ENCODE results near the gene TXNDC16.
"Not testable (repeated sequence)": the region's sequence is repeated elsewhere in the genome, so short reads cannot be mapped to it uniquely, and the experiment has no call there.

The TXNDC16 gene

GRCh38 chr14:52514046-52514811 is 38.1 kb downstream of the TXNDC16 start:
- H3K9me3 Mint-ChIP-seq = no peaks in the 10 kb centered on the region
- ATAC-seq (replicated peaks) = no peak
- no peak overlapping the region for H3K4me3 Mint-ChIP-seq
- no peaks in the 10 kb centered on the region for H3K4me1 Mint-ChIP-seq
- DNase-seq = no peak
- H3K27me3 Mint-ChIP-seq = no peaks in the 10 kb centered on the region
- no peak overlapping the region for H3K27ac Mint-ChIP-seq
- H3K36me3 Mint-ChIP-seq = no peaks in the 10 kb centered on the region

GRCh38 chr14:52513249-52513648 is 39.1 kb downstream of the TXNDC16 start:
- Mint-ChIP-seq H3K36me3 (peaks cover 2 to 4% of the 10 kb centered on the region in 2 donors), H3K4me3 (no peak overlapping the region), H3K27ac (no peak overlapping the region), H3K4me1 (no peaks in the 10 kb centered on the region), H3K9me3 (no peaks in the 10 kb centered on the region), H3K27me3 (no peaks in the 10 kb centered on the region)
- DNase-seq (no peak), ATAC-seq (replicated peaks) (no peak)

- Mint-ChIP-seq H3K4me3 (no peak overlapping the region), H3K36me3 (peaks cover 26 to 40% of the 10 kb centered on the region in 2 donors), H3K27me3 (no peaks in the 10 kb centered on the region), H3K27ac (no peak overlapping the region), H3K9me3 (peaks cover 9 to 10% of the 10 kb centered on the region in 2 donors), H3K4me1 (no peaks in the 10 kb centered on the region)
- DNase-seq = no peak
- no peak for ATAC-seq (replicated peaks)
Measured at GRCh38 chr14:52494444-52494843, 57.9 kb downstream of the TXNDC16 start.

GRCh38 chr14:52485350-52485960 is 66.8 kb downstream of the TXNDC16 start:
- no peak for DNase-seq
- no peaks in the 10 kb centered on the region for H3K27me3 Mint-ChIP-seq
- ATAC-seq (replicated peaks) = no peak
- no peaks in the 10 kb centered on the region for H3K9me3 Mint-ChIP-seq
- H3K27ac Mint-ChIP-seq = no peak overlapping the region
- H3K4me1 Mint-ChIP-seq = no peaks in the 10 kb centered on the region
- H3K36me3 Mint-ChIP-seq = peaks cover 3 to 4% of the 10 kb centered on the region in 2 donors
- H3K4me3 Mint-ChIP-seq = no peak overlapping the region

GRCh38 chr14:52481864-52482263 is 70.4 kb downstream of the TXNDC16 start:
- Mint-ChIP-seq H3K4me3 (no peak overlapping the region), H3K36me3 (peaks cover 19 to 34% of the 10 kb centered on the region in 2 donors)
- ATAC-seq (replicated peaks) = no peak

GRCh38 chr14:52473557-52473956 is 78.7 kb downstream of the TXNDC16 start:
- no peaks in the 10 kb centered on the region for H3K4me1 Mint-ChIP-seq
- H3K9me3 Mint-ChIP-seq = peaks cover 8 to 9% of the 10 kb centered on the region in 2 donors
- H3K27me3 Mint-ChIP-seq = no peaks in the 10 kb centered on the region
- H3K36me3 Mint-ChIP-seq = peaks cover 22 to 37% of the 10 kb centered on the region in 2 donors
- no peak overlapping the region for H3K27ac Mint-ChIP-seq
- ATAC-seq (replicated peaks) = no peak
- H3K4me3 Mint-ChIP-seq = no peak overlapping the region
- no peak for DNase-seq

More at GRCh38 chr14:52481864-52482263, 70.4 kb downstream of the TXNDC16 start:
- Mint-ChIP-seq H3K4me1 (no peaks in the 10 kb centered on the region), H3K9me3 (peaks cover 0 to 6% of the 10 kb centered on the region in 2 donors), H3K27ac (no peak overlapping the region), H3K27me3 (no peaks in the 10 kb centered on the region)
- DNase-seq = no peak

GRCh38 chr14:52472728-52473127 is 79.6 kb downstream of the TXNDC16 start:
- Mint-ChIP-seq H3K9me3 (peaks cover 8 to 9% of the 10 kb centered on the region in 2 donors), H3K4me1 (no peaks in the 10 kb centered on the region), H3K4me3 (no peak overlapping the region), H3K36me3 (peaks cover 21 to 30% of the 10 kb centered on the region in 2 donors), H3K27ac (no peak overlapping the region), H3K27me3 (no peaks in the 10 kb centered on the region)
- no peak for DNase-seq
- ATAC-seq (replicated peaks) = no peak

GRCh38 chr14:52472251-52472650 is 80.1 kb downstream of the TXNDC16 start:
- DNase-seq; H3K4me3 Mint-ChIP-seq; ATAC-seq (replicated peaks); H3K27me3 Mint-ChIP-seq; H3K4me1 Mint-ChIP-seq; H3K27ac Mint-ChIP-seq; H3K9me3 Mint-ChIP-seq: not testable (repeated sequence)
- peaks cover 20 to 29% of the 10 kb centered on the region in 2 donors for H3K36me3 Mint-ChIP-seq

GRCh38 chr14:52467515-52468266 is 84.6 kb downstream of the TXNDC16 start:
- DNase-seq (no peak), ATAC-seq (replicated peaks) (no peak)
- Mint-ChIP-seq H3K9me3 (no peaks in the 10 kb centered on the region), H3K27ac (no peak overlapping the region), H3K27me3 (no peaks in the 10 kb centered on the region), H3K4me1 (no peaks in the 10 kb centered on the region), H3K36me3 (peaks cover 6 to 8% of the 10 kb centered on the region in 2 donors), H3K4me3 (no peak overlapping the region)

- Mint-ChIP-seq H3K4me3 (no peak overlapping the region), H3K27ac (no peak overlapping the region), H3K4me1 (no peaks in the 10 kb centered on the region), H3K9me3 (peaks cover 0 to 2% of the 10 kb centered on the region in 2 donors), H3K27me3 (no peaks in the 10 kb centered on the region), H3K36me3 (peaks cover 21% of the 10 kb centered on the region in 2 donors)
- ATAC-seq (replicated peaks) = no peak
- no peak for DNase-seq
Measured at GRCh38 chr14:52464175-52464574, 88.1 kb downstream of the TXNDC16 start.

GRCh38 chr14:52463375-52463774 is 88.9 kb downstream of the TXNDC16 start:
- DNase-seq = no peak
- no peak overlapping the region for H3K4me3 Mint-ChIP-seq
- H3K9me3 Mint-ChIP-seq = peaks cover 0 to 4% of the 10 kb centered on the region in 2 donors
- no peak overlapping the region for H3K27ac Mint-ChIP-seq
- no peaks in the 10 kb centered on the region for H3K27me3 Mint-ChIP-seq
- H3K4me1 Mint-ChIP-seq = no peaks in the 10 kb centered on the region
- no peak for ATAC-seq (replicated peaks)
- H3K36me3 Mint-ChIP-seq = peaks cover 21 to 23% of the 10 kb centered on the region in 2 donors

GRCh38 chr14:52461721-52462120 is 90.6 kb downstream of the TXNDC16 start:
- peaks cover 0 to 4% of the 10 kb centered on the region in 2 donors for H3K9me3 Mint-ChIP-seq
- H3K27me3 Mint-ChIP-seq = no peaks in the 10 kb centered on the region
- no peak overlapping the region for H3K4me3 Mint-ChIP-seq
- ATAC-seq (replicated peaks) (no peak), DNase-seq (no peak)
- peaks cover 21 to 27% of the 10 kb centered on the region in 2 donors for H3K36me3 Mint-ChIP-seq
- H3K4me1 Mint-ChIP-seq = no peaks in the 10 kb centered on the region
- H3K27ac Mint-ChIP-seq = no peak overlapping the region

- no peak overlapping the region for H3K4me3 Mint-ChIP-seq
- peaks cover 0 to 4% of the 10 kb centered on the region in 2 donors for H3K9me3 Mint-ChIP-seq
- no peak overlapping the region for H3K27ac Mint-ChIP-seq
- H3K4me1 Mint-ChIP-seq = no peaks in the 10 kb centered on the region
- ATAC-seq (replicated peaks) (no peak), DNase-seq (no peak)
- H3K36me3 Mint-ChIP-seq = peaks cover 18 to 27% of the 10 kb centered on the region in 2 donors
- H3K27me3 Mint-ChIP-seq = no peaks in the 10 kb centered on the region
Measured at GRCh38 chr14:52458721-52459085, 93.6 kb downstream of the TXNDC16 start.

- H3K27me3 Mint-ChIP-seq = no peaks in the 10 kb centered on the region
- H3K4me3 Mint-ChIP-seq = no peak overlapping the region
- H3K27ac Mint-ChIP-seq = no peak overlapping the region
- DNase-seq (no peak), ATAC-seq (replicated peaks) (no peak)
- peaks cover 0 to 4% of the 10 kb centered on the region in 2 donors for H3K9me3 Mint-ChIP-seq
- no peaks in the 10 kb centered on the region for H3K4me1 Mint-ChIP-seq
- peaks cover 22 to 29% of the 10 kb centered on the region in 2 donors for H3K36me3 Mint-ChIP-seq
Measured at GRCh38 chr14:52457411-52457810, 94.9 kb downstream of the TXNDC16 start.
